ENCODE measurements around the gene PTPRN2. TPM values are rescaled to one million over a fixed set of nuclear protein-coding genes. Genes with fewer than 3 reads are reported as not detected.

The PTPRN2 gene
- total and polyA plus RNA-seq, 2 donors (not counting 3 experiments of a cell fraction or from before 2014, with no cell fraction given): 0.62 to 0.88 TPM

DNA sequence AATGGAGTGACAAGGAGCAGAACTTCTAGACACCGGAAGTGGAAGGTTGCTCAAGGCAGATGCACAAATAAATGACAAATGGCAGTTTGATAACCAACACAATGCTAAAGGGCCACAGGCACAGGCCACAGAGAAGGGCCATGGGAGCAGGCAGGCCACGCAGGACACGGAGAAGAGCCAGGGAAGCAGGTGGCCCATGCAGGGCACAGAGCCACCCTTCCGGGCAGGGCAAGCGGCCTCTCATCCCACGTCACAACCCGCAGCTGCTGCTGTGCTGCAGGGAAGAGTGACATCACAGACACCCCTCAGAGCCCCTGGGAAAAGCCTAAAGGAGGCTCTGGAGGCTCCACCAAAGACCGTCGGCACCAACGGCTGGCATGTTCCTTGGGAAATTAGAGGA, 328.5 kb downstream of the PTPRN2 start:
- dilution Hi-C loops (cut with MboI; ENCODE audit: extremely low pct_ligation_motif_present, low sequenced_read_pairs): no loop called here
- Histone ChIP-seq H3K36me3 (ENCODE audit: control insufficient read depth in 2 of 2, extremely low read depth in 1 of 2, insufficient read depth in 2 of 2, low read length in 2 of 2) (no peaks in the 10 kb centered on the region), H3K9ac (replicated peaks; ENCODE audit: extremely low read depth, insufficient read depth, low read length) (no peak overlapping the region), H3K4me1 (ENCODE audit: control insufficient read depth, extremely low read depth, insufficient read depth, low read length) (no peaks in the 10 kb centered on the region), H3K4me2 (ENCODE audit: insufficient read depth, low read length) (no peak overlapping the region), H3K4me3 (replicated peaks in 1 of 3; ENCODE audit: insufficient read depth in 1 of 3, low read depth in 1 of 3, low read length in 3 of 3) (no peak overlapping the region), H3K27me3 (ENCODE audit: control insufficient read depth in 2 of 2, insufficient read depth in 2 of 2, low read length in 2 of 2) (no peaks in the 10 kb centered on the region), H3K9me3 (replicated peaks; ENCODE audit: control insufficient read depth, insufficient read depth, low read length) (peaks cover 15% of the 10 kb centered on the region), H2AFZ (ENCODE audit: low read depth, low read length) (no peak overlapping the region), H3K79me2 (ENCODE audit: control insufficient read depth, insufficient read depth, low read length) (no peaks in the 10 kb centered on the region), H4K20me1 (replicated peaks; ENCODE audit: control insufficient read depth, extremely low read depth, insufficient read depth, low read length) (no peaks in the 10 kb centered on the region), H3K9me1 (replicated peaks; ENCODE audit: control insufficient read depth, extremely low read depth, insufficient read depth, low read length) (no peaks in the 10 kb centered on the region), H3K27ac (ENCODE audit: insufficient read depth, low read depth, low read length) (no peak overlapping the region)
- intact Hi-C loops (cut with micrococcal nuclease): no loop called here
- CTCF ChIA-PET: no interaction called here
- TF ChIP-seq MYC (IDR thresholded peaks at IDR 0.05; ENCODE audit: low read depth, low read length) (no peak), FOS (IDR thresholded peaks at IDR 0.05; ENCODE audit: borderline replicate concordance, insufficient read depth, low read length) (no peak), POLR2AphosphoS5 (IDR thresholded peaks at IDR 0.05; ENCODE audit: insufficient read depth, low read depth, low read length) (no peak), GATA2 (IDR thresholded peaks at IDR 0.05; ENCODE audit: insufficient read depth, insufficient read length, low read depth, low read length) (no peak), EZH2 (IDR thresholded peaks at IDR 0.05; ENCODE audit: borderline replicate concordance, low read depth, low read length, severe bottlenecking) (no peak), POLR2A (IDR thresholded peaks at IDR 0.05; ENCODE audit: low read depth, low read length) (no peak), JUN (IDR thresholded peaks at IDR 0.05; ENCODE audit: borderline replicate concordance, insufficient read depth, insufficient read length, low read depth) (no peak)
- TF ChIP-seq, protein P1, sequence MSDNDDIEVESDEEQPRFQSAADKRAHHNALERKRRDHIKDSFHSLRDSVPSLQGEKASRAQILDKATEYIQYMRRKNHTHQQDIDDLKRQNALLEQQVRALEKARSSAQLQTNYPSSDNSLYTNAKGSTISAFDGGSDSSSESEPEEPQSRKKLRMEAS (IDR thresholded peaks at IDR 0.05; ENCODE audit: insufficient read depth, insufficient read length): no peak
- FAIRE-seq: no peak
- no peak for DNase-seq (ENCODE audit: low read depth, low spot score)
- POLR2A ChIA-PET: no interaction called here
- BruUV-seq (replicated peaks): no TSS peak

All from endothelial cell of umbilical vein (primary cell).